Calu3 (cell line): Measurements from ENCODE around the gene ZDHHC16. TPM values are rescaled to one million over a fixed set of nuclear protein-coding genes. Genes with fewer than 3 reads are reported as not detected.

Experiments used
- BruUV-seq: library from RNA; stranded (reverse); fragments of 400-500 nt; replicated peaks from 2 replicates; lab custom pipeline; 2021; lab: Mats Ljungman, UMichigan
- CTCF ChIA-PET: fragments of 300-600 bp; sonication (Branson Sonifier 250); formaldehyde crosslinking; loops from one replicate; lab custom pipeline; 2022; ENCODE audit warnings: antibody characterized with exemption; lab: Charles Lee
- DNase-seq: peaks from one replicate; pipeline ENCODE4 v3.0.0; 2022
- H3K27ac Mint-ChIP-seq: one replicate; pipeline ENCODE4 v1.8.0; 2022; ENCODE audit warnings: mixed read lengths; ENCODE audit not compliant: unreplicated experiment
- H3K27me3 Mint-ChIP-seq: one replicate; pipeline ENCODE4 v1.8.0; 2022; ENCODE audit warnings: mixed read lengths; ENCODE audit not compliant: unreplicated experiment
- H3K36me3 Mint-ChIP-seq: one replicate; pipeline ENCODE4 v1.8.0; 2022; ENCODE audit warnings: mild to moderate bottlenecking, moderate library complexity, mixed read lengths; ENCODE audit not compliant: insufficient read depth, unreplicated experiment
- H3K4me1 Mint-ChIP-seq: one replicate; pipeline ENCODE4 v1.8.0; 2022; ENCODE audit warnings: mild to moderate bottlenecking, low read depth, mixed read lengths; ENCODE audit not compliant: unreplicated experiment
- H3K4me3 Mint-ChIP-seq: one replicate; pipeline ENCODE4 v1.8.0; 2022; ENCODE audit warnings: mild to moderate bottlenecking, low read depth, moderate library complexity, mixed read lengths; ENCODE audit not compliant: unreplicated experiment
- H3K9me3 Mint-ChIP-seq: one replicate; pipeline ENCODE4 v1.8.0; 2022; ENCODE audit warnings: low read depth, mixed read lengths; ENCODE audit not compliant: unreplicated experiment
- intact Hi-C: fragments of 100-400 bp; cut with micrococcal nuclease; formaldehyde crosslinking; loops from one replicate; pipeline ENCODE4 v1.10.0; 2022; ENCODE audit not compliant: unreplicated experiment
- total RNA-seq: library from RNA; stranded (reverse); gene quantifications from 2 replicates; pipeline ENCODE4 v1.2.3, GENCODE V29; 2022
- TF ChIP-seq, protein P1 (sequence below): fragments of 200-600 bp; IDR thresholded peaks from one replicate; pipeline ENCODE4 v1.8.0; 2022; ENCODE audit warnings: antibody characterized with exemption; ENCODE audit not compliant: unreplicated experiment

The ZDHHC16 gene
- total RNA-seq, 1 experiment from 2014 or later = 27.7 TPM

GRCh38 chr10:97479939-97480338, 34.0 kb downstream of the ZDHHC16 start:
- no peaks in the 10 kb centered on the region for H3K9me3 Mint-ChIP-seq
- no peak overlapping the region for H3K4me3 Mint-ChIP-seq
- no peaks in the 10 kb centered on the region for H3K27me3 Mint-ChIP-seq
- no peak for DNase-seq
- peaks cover 17% of the 10 kb centered on the region for H3K36me3 Mint-ChIP-seq
- intact Hi-C loops = no loop called here
- CTCF ChIA-PET = no interaction called here
- no peak overlapping the region for H3K27ac Mint-ChIP-seq
- H3K4me1 Mint-ChIP-seq = no peaks in the 10 kb centered on the region
- no TSS peak for BruUV-seq
- TF ChIP-seq, protein P1, sequence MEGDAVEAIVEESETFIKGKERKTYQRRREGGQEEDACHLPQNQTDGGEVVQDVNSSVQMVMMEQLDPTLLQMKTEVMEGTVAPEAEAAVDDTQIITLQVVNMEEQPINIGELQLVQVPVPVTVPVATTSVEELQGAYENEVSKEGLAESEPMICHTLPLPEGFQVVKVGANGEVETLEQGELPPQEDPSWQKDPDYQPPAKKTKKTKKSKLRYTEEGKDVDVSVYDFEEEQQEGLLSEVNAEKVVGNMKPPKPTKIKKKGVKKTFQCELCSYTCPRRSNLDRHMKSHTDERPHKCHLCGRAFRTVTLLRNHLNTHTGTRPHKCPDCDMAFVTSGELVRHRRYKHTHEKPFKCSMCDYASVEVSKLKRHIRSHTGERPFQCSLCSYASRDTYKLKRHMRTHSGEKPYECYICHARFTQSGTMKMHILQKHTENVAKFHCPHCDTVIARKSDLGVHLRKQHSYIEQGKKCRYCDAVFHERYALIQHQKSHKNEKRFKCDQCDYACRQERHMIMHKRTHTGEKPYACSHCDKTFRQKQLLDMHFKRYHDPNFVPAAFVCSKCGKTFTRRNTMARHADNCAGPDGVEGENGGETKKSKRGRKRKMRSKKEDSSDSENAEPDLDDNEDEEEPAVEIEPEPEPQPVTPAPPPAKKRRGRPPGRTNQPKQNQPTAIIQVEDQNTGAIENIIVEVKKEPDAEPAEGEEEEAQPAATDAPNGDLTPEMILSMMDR = no peak

GRCh38 chr10:97481071-97481470, 35.1 kb downstream of the ZDHHC16 start:
- H3K9me3 Mint-ChIP-seq = no peaks in the 10 kb centered on the region
- TF ChIP-seq, protein P1 = no peak
- H3K27ac Mint-ChIP-seq = no peak overlapping the region
- H3K4me3 Mint-ChIP-seq = no peak overlapping the region
- no peaks in the 10 kb centered on the region for H3K27me3 Mint-ChIP-seq
- no TSS peak for BruUV-seq
- intact Hi-C loops = no loop called here
- peaks cover 17% of the 10 kb centered on the region for H3K36me3 Mint-ChIP-seq
- CTCF ChIA-PET = no interaction called here
- H3K4me1 Mint-ChIP-seq = no peaks in the 10 kb centered on the region
- DNase-seq = no peak

DNA sequence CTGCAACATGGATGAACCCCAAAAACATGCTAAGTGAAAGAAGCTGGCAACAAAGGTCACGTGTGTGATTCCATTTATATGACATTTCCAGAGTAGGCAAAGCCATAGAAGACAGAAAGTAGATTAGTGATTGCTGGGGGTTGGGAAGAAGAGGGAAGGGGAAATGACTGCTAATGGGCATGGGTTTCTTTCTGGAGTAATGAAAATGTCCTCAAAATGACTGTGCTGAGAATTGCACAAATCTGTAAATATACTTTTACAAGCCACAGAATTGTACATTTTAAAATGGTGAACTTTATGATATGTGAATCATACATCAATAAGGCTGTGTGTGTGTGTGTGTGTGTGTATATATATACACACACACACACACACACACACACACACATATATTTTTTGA, 36.4 kb downstream of the ZDHHC16 start:
- TF ChIP-seq, protein P1 = no peak
- intact Hi-C loops = no loop called here

GRCh38 chr10:97483506-97483905, 37.5 kb downstream of the ZDHHC16 start:
- CTCF ChIA-PET = no interaction called here
- no peaks in the 10 kb centered on the region for H3K27me3 Mint-ChIP-seq
- no TSS peak for BruUV-seq
- H3K4me3 Mint-ChIP-seq = no peak overlapping the region
- H3K27ac Mint-ChIP-seq = no peak overlapping the region
- H3K9me3 Mint-ChIP-seq = no peaks in the 10 kb centered on the region
- TF ChIP-seq, protein P1 = no peak
- no peaks in the 10 kb centered on the region for H3K4me1 Mint-ChIP-seq
- intact Hi-C loops = no loop called here
- DNase-seq = no peak
- peaks cover 20% of the 10 kb centered on the region for H3K36me3 Mint-ChIP-seq

More for the DNA sequence above, 36.4 kb downstream of the ZDHHC16 start:
- BruUV-seq = no TSS peak
- H3K9me3 Mint-ChIP-seq = no peaks in the 10 kb centered on the region
- no peak overlapping the region for H3K4me3 Mint-ChIP-seq
- H3K27ac Mint-ChIP-seq = no peak overlapping the region
- no peaks in the 10 kb centered on the region for H3K4me1 Mint-ChIP-seq
- H3K27me3 Mint-ChIP-seq = no peaks in the 10 kb centered on the region
- peaks cover 20% of the 10 kb centered on the region for H3K36me3 Mint-ChIP-seq
- DNase-seq = no peak
- CTCF ChIA-PET = no interaction called here
